OCI-LY1 (cell line): ENCODE results near the gene RABGAP1L.

Experiments
- H2AFZ ChIP-seq: fragments of 200-600 bp; sonication (generic), shearing (Covaris generic); 2 replicates; pipeline ENCODE4 v1.6.0; 2014; ENCODE audit warnings: antibody characterized with exemption, mild to moderate bottlenecking, low read length
- H3F3A ChIP-seq: fragments of 200-600 bp; sonication (generic), shearing (Covaris generic); 2 replicates; pipeline ENCODE4 v1.6.0; 2014; ENCODE audit warnings: mild to moderate bottlenecking, antibody characterized with exemption, low read length, moderate library complexity; ENCODE audit not compliant: insufficient read depth
- H3K27ac ChIP-seq: fragments of 200-600 bp; sonication (generic); 2 replicates; pipeline ENCODE4 v1.5.1; 2014; ENCODE audit warnings: low read length, mixed run types, mild to moderate bottlenecking, low read depth; ENCODE audit not compliant: poor library complexity, severe bottlenecking
- H3K27me3 ChIP-seq: fragments of 200-600 bp; sonication (generic); 2 replicates; pipeline ENCODE4 v1.6.0; 2014; ENCODE audit warnings: antibody characterized with exemption, mild to moderate bottlenecking, low read length, moderate library complexity; ENCODE audit not compliant: insufficient read depth
- H3K36me3 ChIP-seq: fragments of 200-600 bp; sonication (generic); 2 replicates; pipeline ENCODE4 v1.6.1; 2014; ENCODE audit warnings: mild to moderate bottlenecking, antibody characterized with exemption, low read length, moderate library complexity, mixed read lengths; ENCODE audit not compliant: insufficient read depth
- H3K4me1 ChIP-seq: fragments of 200-600 bp; sonication (generic); 2 replicates; pipeline ENCODE4 v1.5.1; 2014; ENCODE audit warnings: mild to moderate bottlenecking, low read length, moderate library complexity; ENCODE audit not compliant: insufficient read depth, severe bottlenecking
- H3K4me2 ChIP-seq: fragments of 200-600 bp; sonication (generic), shearing (Covaris generic); 2 replicates; pipeline ENCODE4 v1.6.1; 2014; ENCODE audit warnings: low read length
- H3K4me3 ChIP-seq: fragments of 200-600 bp; sonication (generic); 2 replicates; pipeline ENCODE4 v1.5.1; 2014; ENCODE audit warnings: low read length, low read depth, mild to moderate bottlenecking, mixed read lengths; ENCODE audit not compliant: poor library complexity, severe bottlenecking
- H3K79me2 ChIP-seq: fragments of 200-600 bp; shearing (Covaris generic); 2 replicates; pipeline ENCODE4 v1.6.1; 2016; ENCODE audit warnings: mixed run types, low read length, mixed read lengths; ENCODE audit not compliant: insufficient read depth
- H3K9ac ChIP-seq: fragments of 200-600 bp; sonication (generic), shearing (Covaris generic); 2 replicates; pipeline ENCODE4 v1.6.1; 2014; ENCODE audit warnings: mild to moderate bottlenecking, low read length, mixed read lengths
- H3K9me2 ChIP-seq: fragments of 200-600 bp; sonication (generic), shearing (Covaris generic); 2 replicates; pipeline ENCODE4 v1.6.1; 2014; ENCODE audit warnings: low read depth, mild to moderate bottlenecking, low read length, mixed read lengths
- H3K9me3 ChIP-seq: fragments of 200-600 bp; shearing (Covaris generic); 2 replicates; pipeline ENCODE4 v1.6.1; 2014; ENCODE audit warnings: low read length, mixed read lengths
- H4K20me1 ChIP-seq: fragments of 200-600 bp; sonication (generic), shearing (Covaris generic); 2 replicates; pipeline ENCODE4 v1.6.0; 2016; ENCODE audit warnings: mild to moderate bottlenecking, low read length; ENCODE audit not compliant: insufficient read depth
- EZH2 ChIP-seq: fragments of 200-600 bp; sonication (generic), shearing (Covaris generic); IDR thresholded peaks from 2 replicates; pipeline ENCODE4 v1.8.0; 2017; ENCODE audit warnings: borderline replicate concordance, mixed run types, mild to moderate bottlenecking, antibody characterized with exemption, low read length, moderate library complexity, mixed read lengths
- TF ChIP-seq, protein P1 (sequence below): fragments of 200-600 bp; sonication (generic), shearing (Covaris generic); IDR thresholded peaks from 2 replicates; pipeline ENCODE4 v1.5.1; 2017; ENCODE audit warnings: mild to moderate bottlenecking, antibody characterized with exemption, low read length, moderate library complexity, mixed read lengths

Gene RABGAP1L

DNA sequence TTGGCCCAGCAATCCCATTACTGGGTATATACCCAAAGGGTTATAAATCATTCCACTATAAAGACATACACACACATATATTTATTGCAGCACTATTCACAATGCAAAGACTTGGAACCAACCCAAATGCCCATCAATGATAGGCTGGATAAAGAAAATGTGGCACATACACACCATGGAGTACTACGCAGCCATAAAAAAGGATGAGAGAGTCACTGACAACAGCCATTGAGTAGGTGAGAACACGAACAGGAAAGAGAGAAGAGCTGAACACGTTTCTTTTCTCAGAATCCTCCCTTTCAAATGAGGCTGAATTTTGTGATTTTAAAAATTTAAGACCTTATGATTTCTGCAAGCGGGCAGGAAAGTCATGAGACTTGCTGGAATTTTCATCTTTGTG, 10.1 kb upstream of the RABGAP1L start:
- H3K27ac ChIP-seq, result no peak overlapping the region
- H3K9ac ChIP-seq, result no peak overlapping the region
- no peaks in the 10 kb centered on the region for H3F3A ChIP-seq
- TF ChIP-seq EZH2, result no peak
- TF ChIP-seq, protein P1, sequence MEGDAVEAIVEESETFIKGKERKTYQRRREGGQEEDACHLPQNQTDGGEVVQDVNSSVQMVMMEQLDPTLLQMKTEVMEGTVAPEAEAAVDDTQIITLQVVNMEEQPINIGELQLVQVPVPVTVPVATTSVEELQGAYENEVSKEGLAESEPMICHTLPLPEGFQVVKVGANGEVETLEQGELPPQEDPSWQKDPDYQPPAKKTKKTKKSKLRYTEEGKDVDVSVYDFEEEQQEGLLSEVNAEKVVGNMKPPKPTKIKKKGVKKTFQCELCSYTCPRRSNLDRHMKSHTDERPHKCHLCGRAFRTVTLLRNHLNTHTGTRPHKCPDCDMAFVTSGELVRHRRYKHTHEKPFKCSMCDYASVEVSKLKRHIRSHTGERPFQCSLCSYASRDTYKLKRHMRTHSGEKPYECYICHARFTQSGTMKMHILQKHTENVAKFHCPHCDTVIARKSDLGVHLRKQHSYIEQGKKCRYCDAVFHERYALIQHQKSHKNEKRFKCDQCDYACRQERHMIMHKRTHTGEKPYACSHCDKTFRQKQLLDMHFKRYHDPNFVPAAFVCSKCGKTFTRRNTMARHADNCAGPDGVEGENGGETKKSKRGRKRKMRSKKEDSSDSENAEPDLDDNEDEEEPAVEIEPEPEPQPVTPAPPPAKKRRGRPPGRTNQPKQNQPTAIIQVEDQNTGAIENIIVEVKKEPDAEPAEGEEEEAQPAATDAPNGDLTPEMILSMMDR, result no peak
- no peaks in the 10 kb centered on the region; the same call in 1 of the 2 replicates for H3K36me3 ChIP-seq
- no peaks in the 10 kb centered on the region for H3K9me2 ChIP-seq
- no peaks in the 10 kb centered on the region for H3K79me2 ChIP-seq
- peaks cover 12% of the 10 kb centered on the region for H3K4me1 ChIP-seq
- no peaks in the 10 kb centered on the region for H3K27me3 ChIP-seq
- H3K9me3 ChIP-seq, result no peaks in the 10 kb centered on the region
- no peak overlapping the region for H3K4me3 ChIP-seq
- no peaks in the 10 kb centered on the region for H4K20me1 ChIP-seq
- H3K4me2 ChIP-seq, result no peak overlapping the region
- H2AFZ ChIP-seq, result no peak overlapping the region

DNA sequence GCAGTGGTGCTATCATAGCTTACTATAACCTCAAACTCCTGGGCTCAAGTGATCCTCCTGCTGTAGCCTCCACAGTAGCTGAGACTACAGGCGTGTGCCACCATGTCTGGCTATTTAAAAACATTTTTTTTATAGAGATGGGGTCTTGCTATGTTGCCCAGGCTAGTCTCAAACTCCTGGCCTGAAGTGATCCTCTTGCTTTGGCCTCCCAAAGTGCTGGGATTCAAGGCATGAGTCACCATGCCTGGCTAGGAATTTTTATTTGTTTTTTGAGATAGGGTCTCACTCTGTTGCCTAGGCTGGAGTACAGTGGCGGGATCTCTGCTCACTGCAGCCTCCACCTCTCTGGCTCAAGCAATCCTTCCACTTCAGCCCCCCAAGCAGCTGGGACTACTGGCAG, 8.8 kb upstream of the RABGAP1L start:
- Histone ChIP-seq H3K4me1 (peaks cover 10% of the 10 kb centered on the region), H3F3A (no peaks in the 10 kb centered on the region), H3K9ac (no peak overlapping the region), H3K79me2 (no peaks in the 10 kb centered on the region), H3K27ac (no peak overlapping the region), H2AFZ (no peak overlapping the region), H4K20me1 (no peaks in the 10 kb centered on the region), H3K9me2 (no peaks in the 10 kb centered on the region), H3K4me3 (no peak overlapping the region), H3K27me3 (no peaks in the 10 kb centered on the region), H3K9me3 (no peaks in the 10 kb centered on the region), H3K36me3 (no peaks in the 10 kb centered on the region; the same call in 1 of the 2 replicates), H3K4me2 (no peak overlapping the region)
- TF ChIP-seq, protein P1, result no peak
- no peak for TF ChIP-seq EZH2

DNA sequence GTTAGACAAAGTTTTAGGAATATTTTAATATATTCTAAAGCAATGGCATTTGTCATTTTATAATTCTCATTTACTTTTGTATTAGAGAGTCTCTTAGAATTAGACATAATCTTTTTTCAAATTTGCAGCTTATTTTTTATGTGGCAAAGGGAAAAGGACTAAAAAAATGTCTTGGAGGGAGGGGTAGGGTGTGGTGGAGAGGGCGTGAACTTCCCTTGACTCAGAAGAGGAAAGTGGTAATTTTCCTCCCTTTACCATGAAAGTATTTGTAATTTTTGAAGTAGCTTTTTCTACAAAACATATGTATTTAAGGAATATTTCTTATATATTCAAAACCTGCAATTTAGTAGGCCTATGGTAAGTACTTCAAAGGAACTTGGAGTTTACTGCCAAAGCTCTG, 6.9 kb upstream of the RABGAP1L start:
- Histone ChIP-seq H3K4me2 (no peak overlapping the region), H4K20me1 (no peaks in the 10 kb centered on the region), H3K4me3 (no peak overlapping the region), H3K27ac (no peak overlapping the region), H3K4me1 (peaks cover 22% of the 10 kb centered on the region), H3K9me3 (no peaks in the 10 kb centered on the region), H3K36me3 (no peaks in the 10 kb centered on the region), H3F3A (no peaks in the 10 kb centered on the region), H2AFZ (no peak overlapping the region; the same call in 1 of the 2 replicates), H3K27me3 (no peaks in the 10 kb centered on the region), H3K9ac (no peak overlapping the region), H3K9me2 (no peaks in the 10 kb centered on the region), H3K79me2 (no peaks in the 10 kb centered on the region)
- TF ChIP-seq EZH2, result no peak
- TF ChIP-seq, protein P1, result no peak
